ENCODE data around the gene SHANK1. TPM values are rescaled to one million over a fixed set of nuclear protein-coding genes. Genes with fewer than 3 reads are reported as not detected.
"Not testable (repeated sequence)": the region's sequence is repeated elsewhere in the genome, so short reads cannot be mapped to it uniquely, and the experiment has no call there.

Gene SHANK1
- 0.72 TPM for total RNA-seq (ENCODE audit: insufficient read depth, low replicate concordance)

DNA sequence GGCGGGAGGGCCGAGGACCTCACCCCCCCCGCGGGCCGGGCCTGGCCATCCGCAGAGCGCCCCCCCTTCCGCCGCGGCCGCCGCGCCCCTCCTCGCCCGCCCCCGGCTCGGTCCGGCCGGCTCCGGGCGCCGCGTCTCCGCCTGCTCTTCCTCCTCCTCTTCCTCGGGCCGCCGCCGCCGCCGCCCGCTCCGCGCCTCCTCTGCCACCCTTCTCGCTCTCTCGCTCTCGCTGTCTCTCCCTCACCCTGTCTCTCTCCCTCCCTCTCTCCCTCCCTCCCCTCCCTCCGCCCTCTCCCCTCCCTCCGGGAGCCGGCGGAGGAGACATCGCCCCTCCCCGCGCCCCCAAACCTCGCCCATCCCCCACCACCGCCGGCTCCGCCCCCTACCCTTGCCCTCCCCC lies at the start of gene SHANK1:
TSS of gene SHANK1 (minus strand) at position 237 of the 400 bp plus-strand sequence. CDS start 2,883 bp downstream, outside the sequence.
- peak; percentile 41 for DNase-seq (ENCODE audit: low spot score)

DNA sequence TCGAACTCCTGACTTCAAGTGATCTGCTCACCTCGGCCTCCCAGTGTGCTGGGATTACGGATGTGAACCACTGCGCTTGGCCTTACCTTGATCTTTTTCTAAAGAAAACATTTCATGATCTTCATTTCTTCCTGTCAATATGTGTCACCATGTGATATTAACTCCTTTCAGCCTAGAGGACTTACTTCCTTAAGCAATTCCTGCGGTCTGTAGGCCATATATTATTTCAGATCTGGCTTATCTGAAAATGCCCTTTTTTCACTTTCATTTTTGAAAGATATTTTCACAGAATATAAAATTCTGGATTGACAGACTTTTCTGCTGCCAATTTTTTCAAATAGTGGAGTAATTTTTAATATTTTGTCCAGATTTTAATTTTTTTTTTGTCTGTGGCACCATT lies 48.7 kb upstream of the SHANK1 start:
- DNase-seq (ENCODE audit: low spot score): no peak

DNA sequence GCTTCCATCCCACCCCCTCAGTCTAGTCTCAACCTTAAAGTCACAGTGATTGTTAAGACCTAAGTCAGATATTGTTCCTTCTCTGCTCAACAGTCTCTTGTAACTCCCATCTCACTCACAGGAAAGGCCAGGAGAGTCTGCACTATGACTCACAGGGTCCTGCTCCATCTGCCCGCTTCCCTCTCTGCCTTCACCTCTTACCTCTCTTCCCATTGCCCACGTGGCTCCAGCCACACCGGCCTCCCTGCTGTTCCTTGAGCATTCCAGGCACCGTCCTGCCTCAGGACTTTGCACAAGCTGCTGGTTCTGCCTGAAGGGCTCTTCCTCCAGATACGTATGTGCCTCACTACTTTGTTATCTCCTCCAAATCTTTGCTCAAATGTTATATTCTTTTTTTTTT lies 47.7 kb upstream of the SHANK1 start:
- DNase-seq (ENCODE audit: low spot score): not testable (repeated sequence)

DNA sequence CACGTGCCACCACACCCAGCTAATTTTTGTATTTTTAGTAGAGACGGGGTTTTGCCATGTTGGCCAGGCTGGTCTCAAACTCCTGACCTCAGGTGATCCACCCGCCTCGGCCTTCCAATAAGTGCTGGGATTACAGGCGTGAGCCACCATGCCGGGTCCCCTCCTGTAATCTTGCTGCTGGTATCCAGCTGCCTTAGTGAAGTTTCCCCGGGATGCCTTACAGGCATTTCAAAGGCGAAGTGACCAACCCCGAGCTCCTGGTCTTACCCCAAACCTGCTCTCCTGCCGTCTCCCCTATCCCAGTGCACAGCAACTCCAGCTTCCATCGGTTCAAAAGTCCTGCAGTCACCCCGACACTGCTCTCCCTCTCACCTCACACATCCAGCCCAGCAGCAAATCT lies 47.1 kb upstream of the SHANK1 start:
- not testable (repeated sequence) for DNase-seq (ENCODE audit: low spot score)

DNA sequence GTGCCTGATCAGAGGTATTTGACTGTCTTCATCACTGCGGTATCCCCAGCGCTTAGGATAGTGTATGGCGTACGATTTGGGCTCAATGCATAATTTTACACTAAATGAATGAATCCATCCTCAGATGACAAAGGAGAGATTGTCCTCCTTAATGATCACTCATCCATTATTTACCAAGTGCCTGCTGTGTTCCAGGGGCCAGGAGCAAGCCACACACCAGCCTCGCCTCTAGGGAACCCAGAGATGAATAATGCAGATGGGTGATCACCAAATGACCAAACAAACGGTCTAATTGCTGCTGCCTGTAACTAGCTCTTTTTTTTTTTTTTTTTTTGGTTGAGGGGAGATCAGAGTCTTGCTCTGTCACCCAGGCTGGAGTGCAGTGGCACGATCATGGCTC lies 44.8 kb upstream of the SHANK1 start:
- DNase-seq (ENCODE audit: low spot score): no peak

DNA sequence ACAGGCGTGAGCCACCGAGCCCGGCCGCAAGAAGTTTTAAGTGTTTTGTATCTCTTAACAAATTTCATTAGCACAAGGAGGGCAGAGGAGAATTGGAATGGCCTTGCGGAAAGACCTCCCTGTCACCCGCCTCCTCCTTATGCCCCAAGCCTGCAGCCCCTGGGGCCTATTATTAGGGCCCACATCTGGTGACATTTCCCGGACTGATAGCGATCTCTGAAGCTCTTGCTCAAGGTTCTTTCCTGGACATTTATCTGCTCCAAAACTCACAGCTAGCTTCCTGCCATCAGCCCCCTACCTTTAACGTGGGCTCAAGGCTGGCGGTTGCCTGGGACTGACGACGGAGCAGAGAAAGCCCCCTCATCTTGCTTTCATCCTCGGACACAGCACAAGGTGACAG lies 43.9 kb upstream of the SHANK1 start:
- DNase-seq (ENCODE audit: low spot score): not testable (repeated sequence)

DNA sequence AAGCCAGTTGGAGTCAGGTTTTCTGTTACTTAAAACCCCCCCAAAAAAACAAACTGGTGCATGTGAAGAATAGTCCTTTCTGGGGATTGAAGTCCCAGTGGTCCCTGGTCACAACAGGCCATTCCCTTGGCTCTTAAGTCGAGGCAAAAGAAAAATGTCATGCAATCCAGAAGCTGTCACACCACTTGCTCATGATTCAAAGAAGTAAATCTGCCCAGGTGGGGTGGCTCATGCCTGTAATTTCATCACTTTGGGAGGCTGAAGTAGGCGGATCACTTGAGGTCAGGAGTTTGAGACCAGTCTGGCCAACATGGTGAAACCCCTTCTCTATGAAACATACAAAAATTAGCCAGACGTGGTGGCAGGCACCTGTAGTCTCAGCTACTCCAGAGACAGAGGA lies 41.9 kb upstream of the SHANK1 start:
- DNase-seq (ENCODE audit: low spot score): not testable (repeated sequence)

DNA sequence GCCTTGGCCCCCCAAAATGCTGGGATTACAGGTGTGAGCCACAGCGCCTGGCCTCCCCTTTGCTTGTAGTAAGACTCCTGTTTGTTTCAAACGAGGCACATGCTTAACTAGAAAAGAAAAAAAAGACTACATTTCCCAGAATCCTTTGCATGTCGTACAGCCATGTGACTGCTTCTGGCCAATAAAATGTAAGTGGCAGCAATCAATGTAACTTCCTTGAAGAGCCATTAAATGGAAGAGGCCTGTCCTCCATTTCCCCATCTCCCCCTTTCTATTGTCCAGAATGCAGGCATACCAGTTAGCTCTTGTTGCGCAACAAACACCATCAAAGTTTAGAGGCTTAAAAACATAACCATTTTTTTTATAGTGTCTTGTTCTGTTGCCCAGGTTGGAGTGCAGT lies 40.3 kb upstream of the SHANK1 start:
- DNase-seq (ENCODE audit: low spot score): no peak

DNA sequence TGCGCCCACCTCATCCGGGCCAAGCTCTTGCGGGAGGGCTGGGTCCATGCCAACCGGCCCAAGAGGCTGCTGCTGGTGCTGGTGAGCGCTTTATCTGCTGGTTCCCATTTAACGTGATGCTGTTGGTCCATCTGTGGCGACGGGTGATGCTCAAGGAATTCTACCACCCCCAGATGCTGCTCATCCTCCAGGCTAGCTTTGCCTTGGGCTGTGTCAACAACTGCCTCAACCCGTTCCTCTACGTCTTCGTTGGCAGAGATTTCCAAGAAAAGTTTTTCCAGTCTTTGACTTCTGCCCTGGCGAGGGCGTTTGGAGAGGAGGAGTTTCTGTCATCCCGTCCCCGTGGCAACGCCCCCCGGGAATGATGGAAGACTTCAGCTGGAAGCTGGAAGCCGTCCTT lies 39.5 kb upstream of the SHANK1 start:
- DNase-seq (ENCODE audit: low spot score): not testable (repeated sequence)

DNA sequence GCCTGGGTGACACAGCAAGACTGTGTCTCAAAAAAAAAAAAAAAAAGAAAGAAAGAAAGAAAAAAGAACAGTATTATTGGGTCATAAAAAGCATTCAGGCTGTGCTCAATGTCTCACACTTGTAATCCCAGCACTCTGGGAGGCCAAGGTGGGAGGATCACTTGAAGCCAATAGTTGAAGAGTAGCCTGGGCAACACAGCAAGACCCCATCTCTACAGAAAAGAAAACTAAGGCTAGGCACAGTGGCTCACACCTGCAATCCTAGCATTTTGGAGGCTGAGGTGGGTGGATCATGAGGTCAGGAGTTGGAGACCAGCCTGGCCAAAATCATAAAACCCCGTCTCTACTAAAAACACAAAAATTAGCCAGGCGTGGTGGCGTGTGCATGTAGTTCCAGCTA lies 38.0 kb upstream of the SHANK1 start:
- not testable (repeated sequence) for DNase-seq (ENCODE audit: low spot score)

DNA sequence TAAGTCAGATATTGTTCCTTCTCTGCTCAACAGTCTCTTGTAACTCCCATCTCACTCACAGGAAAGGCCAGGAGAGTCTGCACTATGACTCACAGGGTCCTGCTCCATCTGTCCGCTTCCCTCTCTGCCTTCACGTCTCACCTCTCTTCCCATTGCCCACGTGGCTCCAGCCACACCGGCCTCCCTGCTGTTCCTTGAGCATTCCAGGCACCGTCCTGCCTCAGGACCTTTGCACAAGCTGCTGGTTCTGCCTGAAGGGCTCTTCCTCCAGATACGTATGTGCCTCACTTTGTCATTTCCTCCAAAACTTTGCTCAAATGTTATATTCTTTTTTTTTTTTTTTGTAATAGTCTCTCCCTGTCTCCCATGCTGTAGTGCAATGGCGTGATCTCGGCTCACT lies 36.6 kb upstream of the SHANK1 start:
- not testable (repeated sequence) for DNase-seq (ENCODE audit: low spot score)

DNA sequence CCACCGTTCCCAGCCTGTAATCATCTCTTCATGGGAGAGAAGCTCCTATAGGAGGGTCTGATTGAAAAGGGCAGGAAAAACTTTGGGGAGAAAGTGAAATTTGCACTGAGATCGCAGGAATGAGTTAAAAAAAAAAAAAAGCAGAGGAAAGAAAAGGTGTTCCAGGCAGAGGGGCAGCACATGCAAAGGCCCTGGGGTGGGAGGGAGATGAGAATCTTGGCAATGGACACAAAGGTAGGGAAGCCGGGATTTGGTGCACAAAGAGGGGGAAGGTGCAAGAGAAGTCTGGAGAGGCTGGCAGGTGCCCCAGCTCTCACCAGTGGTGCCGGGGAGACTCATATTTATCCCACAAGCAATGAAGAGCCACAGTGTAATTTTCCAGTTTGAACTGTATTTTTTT lies 34.3 kb upstream of the SHANK1 start:
- DNase-seq (ENCODE audit: low spot score): no peak

DNA sequence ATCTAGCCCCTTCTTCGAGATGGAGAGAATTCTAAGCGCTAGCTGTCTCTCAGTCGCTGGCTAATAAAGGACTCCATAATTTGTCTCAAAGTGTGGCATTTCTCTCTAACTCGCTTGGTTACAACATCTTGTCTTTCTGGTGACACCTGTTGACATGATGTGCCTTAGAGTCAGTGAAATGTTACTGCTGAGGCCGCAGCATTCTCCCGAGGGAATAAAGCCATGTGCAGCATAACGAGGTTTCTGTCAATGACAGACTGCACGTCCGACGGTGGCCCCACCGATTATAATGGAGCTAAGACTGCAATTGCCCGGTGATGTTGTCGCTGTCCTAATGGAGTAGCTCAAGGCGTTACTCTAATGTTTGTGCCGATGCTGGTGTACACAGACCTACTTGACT lies 30.4 kb upstream of the SHANK1 start:
- no peak for DNase-seq (ENCODE audit: low spot score)

DNA sequence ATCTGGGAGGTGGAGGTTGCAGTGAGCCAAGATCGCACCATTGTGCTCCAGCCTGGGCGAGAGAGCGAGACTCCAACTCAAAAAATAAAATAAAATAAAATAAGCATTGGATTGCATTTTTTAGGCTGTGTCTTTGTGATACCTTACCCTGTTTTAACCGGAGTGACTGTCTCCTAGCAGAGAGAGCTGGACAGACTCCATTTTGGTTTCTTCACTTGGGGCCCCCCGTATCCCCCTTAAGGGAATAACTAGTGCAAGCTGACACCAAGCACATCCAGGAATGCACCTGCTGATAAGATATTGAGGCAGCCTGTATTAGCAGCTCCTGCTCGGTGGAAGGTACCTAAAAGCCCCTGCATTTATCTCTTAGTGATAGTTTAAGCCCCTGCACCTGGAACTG lies 29.9 kb upstream of the SHANK1 start:
- DNase-seq (ENCODE audit: low spot score): no peak

DNA sequence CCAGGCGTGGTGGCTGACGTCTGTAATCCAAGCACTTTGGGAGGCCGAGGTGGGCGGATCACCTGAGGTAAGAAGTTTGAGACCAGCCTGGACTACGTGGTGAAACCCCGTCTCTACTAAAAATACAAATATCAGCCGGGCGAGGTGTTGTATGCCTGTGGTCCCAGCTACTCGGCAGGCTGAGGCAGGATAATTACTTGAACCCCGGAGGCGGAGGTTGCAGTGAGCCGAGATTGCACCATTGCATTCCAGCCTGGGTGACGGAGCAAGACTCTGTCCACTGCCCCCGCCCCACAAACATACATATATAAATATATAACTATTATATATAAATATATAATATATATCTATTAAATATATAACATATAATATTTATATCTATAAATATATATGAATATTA lies 27.5 kb upstream of the SHANK1 start:
- not testable (repeated sequence) for DNase-seq (ENCODE audit: low spot score)

DNA sequence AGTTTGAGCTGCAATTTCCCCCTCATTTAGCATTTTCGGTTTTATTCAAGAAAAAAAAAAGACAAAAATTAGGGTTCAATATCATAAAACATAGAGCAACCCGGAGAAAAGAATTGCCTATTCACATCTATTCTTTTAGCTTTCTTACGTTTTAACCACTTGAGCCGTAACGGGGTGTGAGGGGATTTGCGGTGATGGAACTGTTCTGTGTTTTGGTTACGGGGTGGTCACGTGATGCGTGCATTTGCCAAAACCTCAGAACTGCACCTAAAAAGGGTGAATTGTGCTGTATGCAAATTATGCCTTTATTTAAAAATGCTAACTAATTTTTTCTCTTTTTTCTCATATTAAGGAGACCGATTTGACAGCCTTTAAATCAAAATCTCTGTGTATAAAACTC lies 25.6 kb upstream of the SHANK1 start:
- DNase-seq (ENCODE audit: low spot score): no peak

DNA sequence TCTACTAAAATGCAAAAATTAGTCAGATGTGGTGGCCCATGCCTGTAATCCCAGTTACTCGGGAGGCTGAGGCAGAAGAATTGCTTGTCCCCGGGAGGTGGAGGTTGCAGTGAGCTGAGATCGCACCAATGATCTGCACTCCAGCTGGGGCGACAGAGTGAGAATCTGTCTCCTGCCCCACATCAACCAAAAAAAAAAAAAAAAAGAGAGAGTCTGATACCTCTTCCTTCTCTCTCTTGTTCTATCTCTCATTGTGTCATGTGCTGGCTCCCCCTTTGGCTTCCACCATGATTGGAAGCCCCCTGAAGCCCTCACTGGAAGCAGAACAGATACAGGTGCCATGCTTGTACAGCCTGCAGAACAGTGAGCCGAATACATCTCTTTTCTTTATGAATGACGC lies 23.9 kb upstream of the SHANK1 start:
- DNase-seq (ENCODE audit: low spot score): no peak

DNA sequence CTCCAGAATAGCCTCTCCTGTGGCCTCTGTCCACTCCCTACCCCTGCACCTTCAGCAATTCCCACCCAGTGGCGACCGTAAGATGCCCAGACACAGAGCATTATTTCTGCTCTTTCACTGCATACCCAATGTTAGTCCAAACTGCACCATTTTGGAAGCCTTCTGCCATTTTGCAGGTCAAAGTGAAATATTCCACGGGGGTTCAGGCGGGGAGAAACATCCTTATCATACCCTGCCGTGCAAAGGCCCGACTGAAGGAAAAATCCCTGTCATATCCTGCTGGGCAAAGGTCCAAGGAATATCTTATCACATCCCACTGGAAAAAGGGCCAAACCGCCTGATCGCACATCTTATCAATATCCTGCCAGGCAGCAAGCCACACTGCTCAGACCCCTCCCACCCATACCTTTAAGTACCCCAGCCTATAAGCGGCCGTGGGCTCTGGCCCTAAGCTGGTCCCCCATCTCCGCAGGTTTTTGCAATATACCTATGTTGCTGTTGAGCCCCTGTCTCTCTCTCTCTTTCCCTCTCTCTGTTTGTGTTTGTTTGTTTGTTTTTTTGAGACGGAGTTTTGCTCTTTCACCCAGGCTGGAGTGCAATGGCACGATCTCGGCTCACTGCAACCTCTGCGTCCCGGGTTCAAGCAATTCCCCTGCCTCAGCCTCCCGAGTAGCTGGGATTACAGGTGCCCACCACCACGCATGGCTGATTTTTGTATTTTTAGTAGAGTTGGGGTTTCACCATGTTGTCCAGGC lies 21.8 kb upstream of the SHANK1 start:
- no peak for DNase-seq (ENCODE audit: low spot score)

DNA sequence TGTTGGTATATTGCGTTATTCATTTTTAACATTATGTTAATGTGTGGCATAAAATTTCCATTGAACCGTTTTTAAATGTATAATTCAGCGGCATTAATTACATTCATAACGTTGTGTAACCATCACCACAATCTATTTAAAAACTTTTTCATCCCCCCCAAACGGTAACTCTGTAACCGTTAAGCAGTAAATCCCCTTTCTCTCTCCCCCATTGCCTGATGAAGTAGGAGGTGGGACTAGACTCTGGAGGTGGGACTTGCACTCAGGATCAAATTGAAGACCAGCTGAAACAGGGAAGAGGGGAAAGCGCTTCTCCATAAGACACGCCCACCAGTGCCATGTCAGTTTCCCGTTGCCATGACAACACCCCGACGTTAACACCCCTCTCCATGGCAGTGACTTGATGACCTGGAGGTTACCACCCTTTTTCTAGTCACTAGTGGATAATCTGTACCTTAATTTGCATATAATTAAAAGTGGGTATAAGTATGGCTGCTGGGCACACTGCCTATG lies 20.4 kb upstream of the SHANK1 start:
- no peak for DNase-seq (ENCODE audit: low spot score)

DNA sequence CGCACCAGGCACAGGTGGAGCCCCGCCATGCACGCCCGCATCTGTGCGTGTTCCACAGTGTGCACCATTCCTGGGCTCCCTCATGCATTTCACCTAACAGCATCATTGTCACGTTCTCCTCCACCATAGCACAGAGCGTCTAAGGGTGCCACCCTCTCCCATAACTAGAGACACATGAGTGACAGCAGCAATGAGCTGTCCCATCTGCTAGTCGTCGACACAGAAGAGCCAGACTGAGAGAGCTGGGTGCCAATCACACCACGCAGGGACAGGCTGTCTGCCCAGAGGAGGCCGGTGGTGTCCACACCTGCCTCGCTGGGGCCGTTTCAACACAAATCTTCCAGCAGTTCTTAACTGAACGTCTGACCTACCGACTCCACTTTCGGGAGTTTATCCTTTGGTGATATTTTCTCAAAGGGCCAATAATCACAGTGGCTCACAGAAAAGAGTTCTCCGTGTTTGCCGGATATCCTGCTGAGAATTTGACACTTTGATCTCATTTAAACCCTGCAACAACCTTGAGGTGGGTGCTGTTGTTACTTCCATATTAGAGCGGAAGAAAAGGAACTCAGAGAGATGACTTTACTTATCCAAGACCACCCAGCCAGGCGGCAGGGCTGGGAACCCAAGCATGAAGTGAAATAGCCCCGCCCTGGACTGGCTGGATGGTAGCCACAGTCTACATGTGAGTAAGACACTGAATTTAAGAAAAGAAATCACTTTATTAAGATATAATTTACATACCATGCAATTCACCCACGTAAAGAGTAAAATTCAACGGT lies 19.7 kb upstream of the SHANK1 start:
- DNase-seq (ENCODE audit: low spot score): no peak

DNA sequence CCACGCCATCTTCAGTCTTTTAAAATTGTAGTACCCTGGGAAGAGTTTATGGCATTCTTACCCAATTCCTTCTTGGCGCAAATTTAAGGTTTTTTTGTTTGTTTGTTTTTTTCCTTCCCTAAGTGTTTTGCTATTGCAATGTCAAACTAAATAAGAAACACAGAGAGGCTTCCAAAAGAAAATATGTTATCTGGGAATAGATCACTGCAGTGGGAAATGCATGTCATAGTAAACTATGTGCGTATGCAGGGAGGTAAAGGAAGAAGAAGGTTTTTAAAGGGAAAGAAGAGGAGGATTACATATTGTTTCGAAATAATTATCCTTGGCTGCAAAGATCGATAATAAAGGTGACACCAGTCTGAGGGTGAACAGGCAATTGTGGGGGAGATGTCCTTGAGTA lies 16.7 kb upstream of the SHANK1 start:
- DNase-seq (ENCODE audit: low spot score): no peak

DNA sequence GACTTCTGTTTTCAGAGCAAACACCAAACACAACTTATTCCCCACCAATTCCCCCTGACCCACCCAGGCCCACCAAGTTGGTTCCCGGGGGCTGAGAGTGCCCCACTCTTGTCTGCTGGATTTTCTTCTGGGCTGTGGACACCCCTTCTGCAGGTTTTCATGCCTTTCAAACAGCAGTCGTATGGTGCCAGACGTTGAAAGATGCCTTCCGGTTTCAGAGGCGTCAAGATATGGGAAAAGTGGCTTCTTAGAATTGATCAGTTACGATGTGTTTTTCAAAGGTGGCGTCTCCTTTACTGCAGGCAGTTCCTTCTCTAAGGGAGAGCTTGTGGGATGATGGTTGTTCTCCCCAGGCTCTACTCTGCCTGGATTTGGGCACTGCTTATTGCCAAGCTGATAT lies 16.3 kb upstream of the SHANK1 start:
- DNase-seq (ENCODE audit: low spot score): no peak

DNA sequence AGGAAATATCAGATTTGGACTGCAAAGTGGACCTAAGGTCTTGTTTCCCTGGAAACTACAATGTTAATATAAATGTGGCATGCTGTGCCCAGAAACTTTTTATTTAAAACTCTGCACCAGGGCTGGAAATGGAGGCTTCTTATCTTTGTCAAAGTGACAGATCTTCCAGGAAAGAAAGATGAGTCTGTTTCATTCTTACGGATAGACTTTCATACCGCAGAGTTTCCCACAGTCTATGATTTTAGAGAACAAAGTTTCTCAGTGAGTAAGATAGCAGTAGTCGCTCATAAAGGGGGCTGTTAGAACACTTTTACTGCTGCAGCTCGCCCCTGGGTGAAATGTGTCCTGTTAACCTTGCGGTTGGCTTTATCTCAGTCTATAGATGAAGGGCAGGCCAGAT lies 10.3 kb upstream of the SHANK1 start:
- DNase-seq (ENCODE audit: low spot score): no peak
